ENCODE results near the gene TMEM131. TPM values are rescaled to one million over a fixed set of nuclear protein-coding genes. Genes with fewer than 3 reads are reported as not detected.
A peak's percentile ranks its signal among the peaks of the same experiment; 100 is the strongest.

Gene TMEM131
- total RNA-seq, 6 donors from 2014 or later = 30.5 to 67.5 (median 39.7) TPM

DNA sequence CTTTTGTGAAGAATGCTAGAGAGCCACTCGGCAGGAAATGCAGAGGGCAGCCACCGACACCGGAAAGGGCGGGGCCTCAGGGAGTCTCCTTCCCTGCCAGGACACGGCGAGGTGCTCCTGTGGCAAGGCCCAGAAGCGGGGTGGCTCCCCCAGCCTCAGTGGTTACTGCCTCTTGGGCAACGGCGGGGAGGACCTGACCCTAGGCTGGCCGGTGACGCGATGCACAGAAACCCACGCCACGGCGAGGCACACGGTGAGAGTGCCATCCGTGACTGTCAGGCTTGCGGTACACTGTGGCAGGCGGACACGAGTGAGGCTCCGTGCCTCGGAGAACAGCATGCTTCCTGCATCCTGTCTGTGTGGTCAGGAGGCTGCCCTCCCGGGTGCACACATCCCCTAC lies 234.6 kb downstream of the TMEM131 start:
- DNase-seq (peak in 1 of 2 donors; percentile 70), ATAC-seq (ENCODE audit: low FRiP score in 2 of 2) (no peak)
- H3K4me1 ChIP-seq = peaks cover 0 to 3% (median 0%) of the 10 kb centered on the region in 4 donors
- no peak overlapping the region for H3K4me3 ChIP-seq
- H3K9me3 ChIP-seq = no peaks in the 10 kb centered on the region
- TF ChIP-seq POLR2A (IDR thresholded peaks at IDR 0.05) (no peak), EP300 (IDR thresholded peaks at IDR 0.05) (no peak), POLR2AphosphoS5 (IDR thresholded peaks at IDR 0.05) (no peak)
- TF ChIP-seq, protein P1, sequence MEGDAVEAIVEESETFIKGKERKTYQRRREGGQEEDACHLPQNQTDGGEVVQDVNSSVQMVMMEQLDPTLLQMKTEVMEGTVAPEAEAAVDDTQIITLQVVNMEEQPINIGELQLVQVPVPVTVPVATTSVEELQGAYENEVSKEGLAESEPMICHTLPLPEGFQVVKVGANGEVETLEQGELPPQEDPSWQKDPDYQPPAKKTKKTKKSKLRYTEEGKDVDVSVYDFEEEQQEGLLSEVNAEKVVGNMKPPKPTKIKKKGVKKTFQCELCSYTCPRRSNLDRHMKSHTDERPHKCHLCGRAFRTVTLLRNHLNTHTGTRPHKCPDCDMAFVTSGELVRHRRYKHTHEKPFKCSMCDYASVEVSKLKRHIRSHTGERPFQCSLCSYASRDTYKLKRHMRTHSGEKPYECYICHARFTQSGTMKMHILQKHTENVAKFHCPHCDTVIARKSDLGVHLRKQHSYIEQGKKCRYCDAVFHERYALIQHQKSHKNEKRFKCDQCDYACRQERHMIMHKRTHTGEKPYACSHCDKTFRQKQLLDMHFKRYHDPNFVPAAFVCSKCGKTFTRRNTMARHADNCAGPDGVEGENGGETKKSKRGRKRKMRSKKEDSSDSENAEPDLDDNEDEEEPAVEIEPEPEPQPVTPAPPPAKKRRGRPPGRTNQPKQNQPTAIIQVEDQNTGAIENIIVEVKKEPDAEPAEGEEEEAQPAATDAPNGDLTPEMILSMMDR (IDR thresholded peaks at IDR 0.05) = no peak
- no peaks in the 10 kb centered on the region for H3K27me3 ChIP-seq
- H3K36me3 ChIP-seq = peaks cover 27 to 99% (median 77%) of the 10 kb centered on the region in 4 donors
- WGBS, 2 donors = 65 to 84% methylated on average over 7 to 23 of the region's 23 CpGs
- no peak overlapping the region for H3K27ac ChIP-seq

DNA sequence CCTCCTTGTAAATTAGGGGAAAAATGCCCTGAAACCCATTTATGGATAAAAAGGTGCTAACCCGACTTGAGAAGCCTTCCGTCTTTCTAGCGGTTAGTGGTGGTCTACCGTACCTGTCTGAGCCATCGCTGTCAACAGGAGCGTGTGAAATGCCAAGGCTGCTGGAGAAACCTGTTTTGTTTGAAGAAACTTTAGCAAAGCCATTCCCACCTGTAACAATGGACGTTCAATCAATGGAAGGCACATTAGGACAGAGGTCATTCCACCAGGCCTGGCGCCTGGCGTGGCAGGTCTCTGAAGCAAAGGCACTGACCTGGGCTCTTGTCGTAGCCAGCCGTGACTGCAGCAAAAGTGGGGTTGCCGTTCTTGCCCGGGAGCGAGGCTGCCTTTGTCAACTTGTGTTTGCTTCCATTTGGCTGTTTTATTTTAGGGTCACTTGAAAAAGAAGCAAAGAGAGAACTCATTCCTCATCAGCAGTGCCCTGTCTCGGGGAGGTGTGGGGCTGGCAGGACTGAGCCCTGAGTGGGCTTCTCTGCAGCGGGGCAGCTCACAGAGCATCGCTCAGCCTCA lies 235.2 kb downstream of the TMEM131 start:
- no peak overlapping the region for H3K27ac ChIP-seq
- no peaks in the 10 kb centered on the region for H3K9me3 ChIP-seq
- peak in 1 of 2 donors; percentile 37 for DNase-seq
- H3K27me3 ChIP-seq = no peaks in the 10 kb centered on the region
- no peak for ATAC-seq (ENCODE audit: low FRiP score in 2 of 2)
- H3K36me3 ChIP-seq = peaks cover 27 to 99% (median 77%) of the 10 kb centered on the region in 4 donors
- no peak overlapping the region for H3K4me3 ChIP-seq
- 90 to 95% methylated on average over 17 of the region's 17 CpGs for WGBS, 2 donors
- H3K4me1 ChIP-seq = no peaks in the 10 kb centered on the region
- TF ChIP-seq, protein P1 (IDR thresholded peaks at IDR 0.05) = no peak
- TF ChIP-seq EP300 (IDR thresholded peaks at IDR 0.05) (no peak), POLR2A (IDR thresholded peaks at IDR 0.05) (no peak), POLR2AphosphoS5 (IDR thresholded peaks at IDR 0.05) (no peak)

DNA sequence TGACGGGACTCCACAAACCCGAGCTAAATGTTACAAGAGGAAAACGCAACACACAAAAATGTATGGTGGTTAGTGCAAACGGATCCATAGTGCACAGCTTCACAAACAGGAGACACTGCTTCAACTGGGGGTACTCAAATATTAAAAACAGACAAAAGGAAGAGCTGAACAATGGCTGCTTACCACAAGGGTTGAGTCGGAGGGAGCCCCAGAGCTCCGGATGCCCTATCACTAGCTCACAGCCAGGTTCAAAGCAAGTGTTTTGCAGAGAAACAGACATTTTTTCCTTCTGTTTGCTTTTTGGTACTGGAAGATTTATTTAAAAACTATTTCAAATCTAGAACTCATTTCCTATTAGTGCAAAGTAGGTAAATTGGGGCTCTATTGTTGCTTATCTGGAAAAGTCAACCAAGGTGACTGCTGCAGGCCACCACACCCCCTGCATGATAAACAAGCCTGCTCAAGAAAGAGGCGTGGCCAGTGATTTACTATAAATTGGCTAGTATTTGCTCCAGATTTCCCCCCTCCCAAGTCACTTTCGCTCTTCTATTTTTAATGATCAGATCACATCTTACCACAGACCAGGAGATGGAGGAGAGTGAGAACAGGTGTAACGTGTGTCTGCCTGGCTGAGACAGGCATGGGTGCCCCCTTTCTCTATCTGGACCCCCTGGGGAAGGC lies 235.9 kb downstream of the TMEM131 start:
- TF ChIP-seq EP300 (IDR thresholded peaks at IDR 0.05) (no peak), POLR2AphosphoS5 (IDR thresholded peaks at IDR 0.05) (no peak), POLR2A (IDR thresholded peaks at IDR 0.05) (no peak)
- TF ChIP-seq, protein P1 (IDR thresholded peaks at IDR 0.05) = no peak
- no peak overlapping the region for H3K4me3 ChIP-seq
- peaks cover 27 to 99% (median 73%) of the 10 kb centered on the region in 4 donors for H3K36me3 ChIP-seq
- DNase-seq (no peak), ATAC-seq (ENCODE audit: low FRiP score in 2 of 2) (no peak)
- no peaks in the 10 kb centered on the region for H3K27me3 ChIP-seq
- H3K4me1 ChIP-seq = no peaks in the 10 kb centered on the region
- H3K9me3 ChIP-seq = no peaks in the 10 kb centered on the region
- H3K27ac ChIP-seq = no peak overlapping the region
- WGBS, 2 donors = 87 to 91% methylated on average over 9 of the region's 9 CpGs

DNA sequence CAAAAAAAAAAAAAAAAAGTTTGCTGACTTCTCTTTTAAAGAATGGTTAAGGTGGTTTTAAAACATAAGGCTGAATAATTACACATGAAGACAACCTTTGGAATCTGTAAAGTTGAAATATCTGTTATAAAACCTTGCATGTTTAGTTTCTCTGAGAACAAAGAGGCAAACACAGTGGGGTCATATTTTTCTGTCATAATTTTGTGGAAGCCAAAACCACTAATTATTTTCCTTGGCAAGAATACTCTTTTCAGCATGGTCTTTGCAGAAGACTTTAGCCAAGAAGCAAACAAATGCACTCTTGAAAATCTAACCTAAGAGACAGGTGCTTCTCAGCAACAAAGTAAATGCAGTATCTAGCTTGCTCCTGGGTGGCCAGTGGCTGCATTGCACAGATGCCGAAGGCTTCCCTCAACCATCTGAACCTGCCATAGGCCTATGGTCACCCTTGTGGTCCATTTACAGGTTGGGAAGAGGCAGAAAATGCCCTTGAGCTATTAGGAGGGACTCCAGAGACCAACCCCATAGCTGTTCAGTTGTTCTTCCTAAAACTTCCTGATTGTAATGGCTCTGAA lies 237.5 kb downstream of the TMEM131 start:
- no peak overlapping the region for H3K27ac ChIP-seq
- no peak for TF ChIP-seq EP300 (IDR thresholded peaks at IDR 0.05)
- TF ChIP-seq POLR2AphosphoS5 (IDR thresholded peaks at IDR 0.05) = no peak
- no peak for TF ChIP-seq POLR2A (IDR thresholded peaks at IDR 0.05)
- TF ChIP-seq, protein P1 (IDR thresholded peaks at IDR 0.05) = no peak
- no peak overlapping the region for H3K4me3 ChIP-seq
- peaks cover 27 to 86% (median 65%) of the 10 kb centered on the region in 4 donors for H3K36me3 ChIP-seq
- no peaks in the 10 kb centered on the region for H3K27me3 ChIP-seq
- ATAC-seq (ENCODE audit: low FRiP score in 2 of 2) (no peak), DNase-seq (no peak)
- 94 to 100% methylated on average over 1 of the region's 1 CpG for WGBS, 2 donors
- H3K9me3 ChIP-seq = no peaks in the 10 kb centered on the region
- no peaks in the 10 kb centered on the region for H3K4me1 ChIP-seq

Measured in upper lobe of left lung (tissue), 6 donors.